Natural killer cell (primary cell): ENCODE data around the gene MTREX. TPM values are rescaled to one million over a fixed set of nuclear protein-coding genes. Genes with fewer than 3 reads are reported as not detected.

Experiments
- ATAC-seq, 3 donors: fragments of 150-1000 bp in 2 of 3; fragments of 200-7000 bp in 1 of 3; cut with Tn5 transposase; 1 replicate in 1 of 3; 2 replicates in 2 of 3; pipeline ENCODE4 v1.10.0; 2021; ENCODE audit warnings: mild to moderate bottlenecking in 2 of 3, moderate library complexity in 2 of 3
- DNase-seq, 2 donors: peaks; one replicate each; pipeline versions ENCODE4 v3.0.0 to v3.0.0-alpha.2; 2013 to 2021; ENCODE audit warnings: mixed read lengths in 1 of 2
- H3K27ac ChIP-seq: one replicate; pipeline ENCODE4 v1.5.1; 2013; ENCODE audit warnings: mild to moderate bottlenecking, low read length
- H3K27me3 ChIP-seq: one replicate; pipeline ENCODE4 v1.6.1; 2013; ENCODE audit warnings: low read length; ENCODE audit not compliant: control insufficient read depth, insufficient read depth
- H3K36me3 ChIP-seq: one replicate; pipeline ENCODE4 v1.6.1; 2013; ENCODE audit warnings: low read length; ENCODE audit not compliant: control insufficient read depth, insufficient read depth
- H3K4me1 ChIP-seq: one replicate; pipeline ENCODE4 v1.6.1; 2013; ENCODE audit warnings: low read length; ENCODE audit not compliant: control insufficient read depth, insufficient read depth
- H3K4me3 ChIP-seq: one replicate; pipeline ENCODE4 v1.5.1; 2013; ENCODE audit warnings: low read length
- H3K9me3 ChIP-seq: one replicate; pipeline ENCODE4 v1.6.1; 2013; ENCODE audit warnings: low read length; ENCODE audit not compliant: control insufficient read depth, insufficient read depth
- H3K27ac Mint-ChIP-seq, 2 donors: one replicate each; pipeline ENCODE4 v1.8.0; 2022; ENCODE audit warnings: mild to moderate bottlenecking in 2 of 2, mixed read lengths in 2 of 2, moderate library complexity in 1 of 2
- H3K27me3 Mint-ChIP-seq, 2 donors: one replicate each; pipeline ENCODE4 v1.8.0; 2022; ENCODE audit warnings: low read depth in 2 of 2, mixed read lengths in 2 of 2
- H3K36me3 Mint-ChIP-seq: one replicate; pipeline ENCODE4 v1.8.0; 2022; ENCODE audit warnings: mixed read lengths
- H3K4me1 Mint-ChIP-seq, 2 donors: one replicate each; pipeline ENCODE4 v1.8.0; 2022; ENCODE audit warnings: mixed read lengths in 2 of 2
- H3K4me3 Mint-ChIP-seq: one replicate; pipeline ENCODE4 v1.8.0; 2022; ENCODE audit warnings: mild to moderate bottlenecking, moderate library complexity, mixed read lengths
- H3K9me3 Mint-ChIP-seq, 2 donors: one replicate each; pipeline ENCODE4 v1.8.0; 2022; ENCODE audit warnings: mixed read lengths in 2 of 2
- WGBS: methylation state at CpG from one replicate; pipeline ENCODE4 v1.1.7; 2013; ENCODE audit warnings: missing lambda C conversion rate; ENCODE audit not compliant: insufficient coverage; 5-methylcytosine and 5-hydroxymethylcytosine counted together
- intact Hi-C: fragments of 100-400 bp; cut with micrococcal nuclease; formaldehyde crosslinking; loops from one replicate; pipeline ENCODE4 v1.14.2; 2022
- total RNA-seq, 4 donors: library from RNA; stranded (reverse); fragments of 120-200 nt in 1 of 4; gene quantifications; one replicate each; pipeline versions ENCODE4 v1.2.3 to v1.2.4, GENCODE V29; 2013 to 2022
- TF ChIP-seq, protein P1 (sequence below): fragments of 200-600 bp; IDR thresholded peaks from one replicate; pipeline ENCODE4 v1.8.0; 2022; ENCODE audit warnings: antibody characterized with exemption

Gene MTREX
- total RNA-seq, 3 donors from 2014 or later (not counting 1 experiment from before 2014, with no cell fraction given) = 64.5 to 82.2 (median 77.6) TPM

DNA sequence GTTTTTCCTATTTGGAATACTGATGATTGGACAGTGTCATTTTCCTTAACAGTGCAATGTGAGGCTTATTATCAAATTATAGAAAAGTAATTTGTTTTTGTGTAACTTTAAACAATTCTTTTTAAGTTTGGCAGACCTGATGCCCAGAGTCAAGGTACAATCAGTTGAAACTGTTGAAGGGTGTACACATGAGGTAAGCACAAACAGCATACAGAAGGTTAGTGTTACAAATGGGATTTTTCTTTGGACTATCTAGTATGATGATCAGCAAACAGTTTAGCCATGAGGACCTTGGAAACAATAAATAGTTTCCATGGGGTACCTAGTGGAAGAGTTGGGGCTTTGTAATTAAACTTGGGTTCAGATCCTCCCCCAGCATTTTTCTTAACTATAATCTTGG is 16.2 kb downstream of the MTREX start:
- H3K9me3 ChIP-seq = no peaks in the 10 kb centered on the region
- H3K27me3 Mint-ChIP-seq = no peaks in the 10 kb centered on the region
- no peaks in the 10 kb centered on the region for H3K36me3 Mint-ChIP-seq
- H3K4me3 ChIP-seq = no peak overlapping the region
- no peak for ATAC-seq
- no peak for DNase-seq
- TF ChIP-seq, protein P1, sequence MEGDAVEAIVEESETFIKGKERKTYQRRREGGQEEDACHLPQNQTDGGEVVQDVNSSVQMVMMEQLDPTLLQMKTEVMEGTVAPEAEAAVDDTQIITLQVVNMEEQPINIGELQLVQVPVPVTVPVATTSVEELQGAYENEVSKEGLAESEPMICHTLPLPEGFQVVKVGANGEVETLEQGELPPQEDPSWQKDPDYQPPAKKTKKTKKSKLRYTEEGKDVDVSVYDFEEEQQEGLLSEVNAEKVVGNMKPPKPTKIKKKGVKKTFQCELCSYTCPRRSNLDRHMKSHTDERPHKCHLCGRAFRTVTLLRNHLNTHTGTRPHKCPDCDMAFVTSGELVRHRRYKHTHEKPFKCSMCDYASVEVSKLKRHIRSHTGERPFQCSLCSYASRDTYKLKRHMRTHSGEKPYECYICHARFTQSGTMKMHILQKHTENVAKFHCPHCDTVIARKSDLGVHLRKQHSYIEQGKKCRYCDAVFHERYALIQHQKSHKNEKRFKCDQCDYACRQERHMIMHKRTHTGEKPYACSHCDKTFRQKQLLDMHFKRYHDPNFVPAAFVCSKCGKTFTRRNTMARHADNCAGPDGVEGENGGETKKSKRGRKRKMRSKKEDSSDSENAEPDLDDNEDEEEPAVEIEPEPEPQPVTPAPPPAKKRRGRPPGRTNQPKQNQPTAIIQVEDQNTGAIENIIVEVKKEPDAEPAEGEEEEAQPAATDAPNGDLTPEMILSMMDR = no peak
- intact Hi-C loops = no loop called here
- no peak overlapping the region for H3K27ac Mint-ChIP-seq
- no peak overlapping the region for H3K27ac ChIP-seq
- no peak overlapping the region for H3K4me3 Mint-ChIP-seq
- no peaks in the 10 kb centered on the region for H3K27me3 ChIP-seq
- no peaks in the 10 kb centered on the region for H3K4me1 ChIP-seq
- peaks cover 30% of the 10 kb centered on the region for H3K36me3 ChIP-seq
- H3K4me1 Mint-ChIP-seq = peaks cover 16 to 21% of the 10 kb centered on the region in 2 donors
- H3K9me3 Mint-ChIP-seq = no peaks in the 10 kb centered on the region

DNA sequence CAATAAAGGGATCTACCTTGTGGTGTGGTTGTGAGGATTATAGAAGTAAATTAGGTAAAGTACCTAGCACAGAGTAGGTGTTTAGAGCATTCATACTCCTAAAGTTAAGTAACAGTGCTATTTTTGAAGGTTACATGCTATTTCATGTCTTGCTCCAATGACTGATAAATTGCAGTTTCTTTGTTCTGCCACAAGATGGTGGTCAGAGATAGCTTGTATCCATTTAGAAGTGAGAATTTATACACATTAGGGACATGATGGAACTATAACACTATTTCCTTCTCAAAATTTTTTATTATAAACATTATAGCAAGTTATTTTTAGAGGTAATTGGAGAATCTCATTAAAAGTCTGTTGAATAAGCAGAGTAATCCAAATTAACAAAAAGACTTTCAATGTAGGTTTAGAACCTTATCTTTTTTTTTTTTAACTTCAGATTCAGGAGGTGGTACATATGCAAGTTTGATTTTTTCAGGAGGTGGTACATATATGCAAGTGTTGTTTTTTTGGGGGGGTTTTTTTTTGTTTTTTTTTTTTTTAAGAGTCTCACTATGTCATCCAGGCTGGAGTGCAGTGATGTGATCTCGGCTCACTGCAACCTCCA is 17.1 kb downstream of the MTREX start:
- 100% methylated on average over 1 of the region's 1 CpG for WGBS
- H3K36me3 ChIP-seq = peaks cover 35% of the 10 kb centered on the region
- intact Hi-C loops = no loop called here
- H3K27me3 ChIP-seq = no peaks in the 10 kb centered on the region
- H3K27me3 Mint-ChIP-seq = no peaks in the 10 kb centered on the region
- no peak overlapping the region for H3K27ac Mint-ChIP-seq
- H3K4me1 Mint-ChIP-seq = peaks cover 10 to 15% of the 10 kb centered on the region in 2 donors
- ATAC-seq (peak; percentile 56 to 74 (median 69)), DNase-seq (peak in 1 of 2 donors; percentile 63)
- no peak overlapping the region for H3K4me3 Mint-ChIP-seq
- H3K9me3 Mint-ChIP-seq = no peaks in the 10 kb centered on the region
- H3K4me3 ChIP-seq = no peak overlapping the region
- no peaks in the 10 kb centered on the region for H3K9me3 ChIP-seq
- H3K4me1 ChIP-seq = no peaks in the 10 kb centered on the region
- no peak overlapping the region for H3K27ac ChIP-seq
- H3K36me3 Mint-ChIP-seq = no peaks in the 10 kb centered on the region
- TF ChIP-seq, protein P1 = peak; percentile 35

DNA sequence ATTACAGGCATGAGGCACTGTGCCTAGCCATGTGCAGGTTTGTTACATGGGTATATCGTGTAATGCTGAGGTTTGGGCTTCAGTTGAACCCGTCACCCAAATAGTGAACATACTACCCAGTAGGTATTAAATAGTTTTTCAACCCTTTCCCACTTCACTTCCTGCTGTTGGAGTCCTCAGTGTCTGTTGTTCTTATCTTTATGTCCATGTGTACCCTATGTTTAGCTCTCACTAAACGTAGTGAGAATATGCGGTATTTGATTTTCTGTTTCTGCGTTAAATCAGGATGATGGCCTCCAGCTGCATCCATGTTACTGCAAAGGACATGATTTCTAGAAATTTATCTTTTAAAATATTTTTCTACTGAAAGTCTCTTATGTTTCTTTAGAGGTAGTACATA is 17.8 kb downstream of the MTREX start:
- no peaks in the 10 kb centered on the region for H3K27me3 Mint-ChIP-seq
- no peaks in the 10 kb centered on the region for H3K4me1 ChIP-seq
- 99% methylated on average over 5 of the region's 5 CpGs for WGBS
- H3K36me3 Mint-ChIP-seq = no peaks in the 10 kb centered on the region
- intact Hi-C loops = no loop called here
- H3K27me3 ChIP-seq = no peaks in the 10 kb centered on the region
- H3K4me3 Mint-ChIP-seq = no peak overlapping the region
- DNase-seq = no peak
- no peaks in the 10 kb centered on the region for H3K9me3 ChIP-seq
- TF ChIP-seq, protein P1 = no peak
- H3K27ac ChIP-seq = no peak overlapping the region
- no peaks in the 10 kb centered on the region for H3K9me3 Mint-ChIP-seq
- H3K27ac Mint-ChIP-seq = no peak overlapping the region
- no peak for ATAC-seq
- peaks cover 35% of the 10 kb centered on the region for H3K36me3 ChIP-seq
- H3K4me3 ChIP-seq = no peak overlapping the region
- peaks cover 9 to 14% of the 10 kb centered on the region in 2 donors for H3K4me1 Mint-ChIP-seq

DNA sequence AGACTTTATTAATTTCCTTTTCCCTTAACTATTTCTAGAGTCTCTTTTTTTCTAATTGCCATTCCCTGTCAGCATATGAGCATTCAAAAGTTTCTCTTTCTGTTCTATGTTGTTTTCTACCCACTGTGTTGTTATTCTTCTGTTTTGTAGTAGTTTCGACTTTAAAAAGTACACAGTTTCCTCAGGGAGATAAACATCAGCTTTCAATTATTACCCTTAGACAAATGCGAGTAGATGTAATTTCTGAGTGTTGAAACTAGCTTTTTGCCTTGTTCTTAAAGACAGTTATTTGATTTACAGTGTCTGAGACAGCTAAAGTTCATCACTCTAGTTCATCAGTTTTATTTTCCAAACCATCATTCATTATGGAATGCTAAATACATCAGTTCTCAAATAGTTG is 19.5 kb downstream of the MTREX start:
- Mint-ChIP-seq H3K9me3 (no peaks in the 10 kb centered on the region), H3K27ac (peak overlapping the region; percentile 33 to 43), H3K4me1 (peaks cover 15 to 17% of the 10 kb centered on the region in 2 donors), H3K27me3 (no peaks in the 10 kb centered on the region), H3K4me3 (no peak overlapping the region), H3K36me3 (peaks cover under 1% of the 10 kb centered on the region)
- ATAC-seq = no peak
- H3K27ac ChIP-seq = no peak overlapping the region
- intact Hi-C loops = no loop called here
- TF ChIP-seq, protein P1 = no peak
- no peaks in the 10 kb centered on the region for H3K27me3 ChIP-seq
- H3K4me3 ChIP-seq = no peak overlapping the region
- no peaks in the 10 kb centered on the region for H3K4me1 ChIP-seq
- DNase-seq = no peak
- no CpG with 5 or more reads among the region's 2 CpGs for WGBS
- peaks cover 38% of the 10 kb centered on the region for H3K36me3 ChIP-seq
- no peaks in the 10 kb centered on the region for H3K9me3 ChIP-seq
